NOMO-1 treated with DMSO at 0.1 percent for 48 hours (cell line): ENCODE results near the gene CMTM5.

ENCODE experiments used
- DNase-seq: peaks from one replicate; lab custom pipeline; 2025; ENCODE audit not compliant: unreplicated experiment; lab: John Stamatoyannopoulos, UW

The CMTM5 gene

GRCh38 chr14:23357261-23357660, 19.6 kb upstream of the CMTM5 start:
- DNase-seq: no peak

- DNase-seq: no peak
Observed at GRCh38 chr14:23358042-23358441, 18.8 kb upstream of the CMTM5 start.

GRCh38 chr14:23358553-23359166, 18.2 kb upstream of the CMTM5 start:
- no peak for DNase-seq

- DNase-seq: no peak
Observed at GRCh38 chr14:23359167-23359626, 17.6 kb upstream of the CMTM5 start.

GRCh38 chr14:23359722-23360447, 17.0 kb upstream of the CMTM5 start:
- DNase-seq: no peak

- no peak for DNase-seq
Observed at GRCh38 chr14:23360496-23360895, 16.4 kb upstream of the CMTM5 start.

- DNase-seq: no peak
Observed at GRCh38 chr14:23361320-23361719, 15.5 kb upstream of the CMTM5 start.

GRCh38 chr14:23361763-23362162, 15.1 kb upstream of the CMTM5 start:
- no peak for DNase-seq

- DNase-seq: no peak
Observed at GRCh38 chr14:23362200-23362599, 14.6 kb upstream of the CMTM5 start.

GRCh38 chr14:23364164-23365035, 12.4 kb upstream of the CMTM5 start:
- DNase-seq: no peak

GRCh38 chr14:23365036-23365731, 11.7 kb upstream of the CMTM5 start, which contains the start of gene EFS:
TSS of gene EFS (minus strand) at chr14:23365172. CDS start at chr14:23365025, 147 bp downstream.
- no peak for DNase-seq

GRCh38 chr14:23365732-23366425, 11.0 kb upstream of the CMTM5 start:
- DNase-seq: no peak

GRCh38 chr14:23366426-23366921, 10.4 kb upstream of the CMTM5 start:
- no peak for DNase-seq

GRCh38 chr14:23370221-23370620, 6.6 kb upstream of the CMTM5 start:
- DNase-seq: no peak

GRCh38 chr14:23371865-23372264, 5.0 kb upstream of the CMTM5 start:
- no peak for DNase-seq

GRCh38 chr14:23372509-23372908, 4.3 kb upstream of the CMTM5 start, which contains the start of gene IL25:
TSS of gene IL25 (plus strand) at chr14:23372809.
- no peak for DNase-seq

GRCh38 chr14:23373041-23373440, 3.8 kb upstream of the CMTM5 start:
- DNase-seq: no peak

- DNase-seq: no peak
Observed at GRCh38 chr14:23375527-23376251, 1.2 kb upstream of the CMTM5 start.

GRCh38 chr14:23377198-23377550, 328 bp downstream of the CMTM5 start:
- no peak for DNase-seq
